Measurements from ENCODE around the gene SEC14L5.

DNA sequence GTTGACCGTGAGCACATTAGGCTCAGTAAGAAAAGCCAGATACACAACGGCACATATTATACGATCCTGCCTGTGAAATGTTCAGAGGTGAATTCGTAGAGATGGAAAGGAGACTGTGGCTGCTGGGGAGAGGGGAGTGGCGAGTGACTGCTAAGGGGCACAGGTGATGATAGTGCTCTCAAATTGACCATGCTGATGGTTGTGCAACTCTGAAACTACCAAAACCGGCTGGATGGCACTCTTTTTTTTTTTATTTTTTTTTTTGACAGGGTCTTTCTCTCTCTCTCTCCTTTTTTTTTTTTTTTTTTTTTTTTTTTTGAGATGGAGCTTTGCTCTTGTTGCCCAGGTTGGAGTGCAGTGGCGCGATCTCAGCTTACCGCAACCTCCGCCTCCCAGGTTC lies 8.1 kb upstream of the SEC14L5 start:
- TF ChIP-seq, protein P1, sequence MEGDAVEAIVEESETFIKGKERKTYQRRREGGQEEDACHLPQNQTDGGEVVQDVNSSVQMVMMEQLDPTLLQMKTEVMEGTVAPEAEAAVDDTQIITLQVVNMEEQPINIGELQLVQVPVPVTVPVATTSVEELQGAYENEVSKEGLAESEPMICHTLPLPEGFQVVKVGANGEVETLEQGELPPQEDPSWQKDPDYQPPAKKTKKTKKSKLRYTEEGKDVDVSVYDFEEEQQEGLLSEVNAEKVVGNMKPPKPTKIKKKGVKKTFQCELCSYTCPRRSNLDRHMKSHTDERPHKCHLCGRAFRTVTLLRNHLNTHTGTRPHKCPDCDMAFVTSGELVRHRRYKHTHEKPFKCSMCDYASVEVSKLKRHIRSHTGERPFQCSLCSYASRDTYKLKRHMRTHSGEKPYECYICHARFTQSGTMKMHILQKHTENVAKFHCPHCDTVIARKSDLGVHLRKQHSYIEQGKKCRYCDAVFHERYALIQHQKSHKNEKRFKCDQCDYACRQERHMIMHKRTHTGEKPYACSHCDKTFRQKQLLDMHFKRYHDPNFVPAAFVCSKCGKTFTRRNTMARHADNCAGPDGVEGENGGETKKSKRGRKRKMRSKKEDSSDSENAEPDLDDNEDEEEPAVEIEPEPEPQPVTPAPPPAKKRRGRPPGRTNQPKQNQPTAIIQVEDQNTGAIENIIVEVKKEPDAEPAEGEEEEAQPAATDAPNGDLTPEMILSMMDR (IDR thresholded peaks at IDR 0.05; ENCODE audit: insufficient read depth, low read depth, low read length): no peak
- TF ChIP-seq EZH2 (IDR thresholded peaks at IDR 0.05; ENCODE audit: insufficient read depth, low read length): no peak

All from astrocyte (in vitro differentiated cells and primary cell).